NCI-H345 treated with DMSO at 0.1 percent for 48 hours (cell line): ENCODE data around the gene C9orf78.

ENCODE experiments used
- DNase-seq: peaks from one replicate; lab custom pipeline; 2025; ENCODE audit not compliant: unreplicated experiment; lab: John Stamatoyannopoulos, UW

C9orf78 gene

DNA sequence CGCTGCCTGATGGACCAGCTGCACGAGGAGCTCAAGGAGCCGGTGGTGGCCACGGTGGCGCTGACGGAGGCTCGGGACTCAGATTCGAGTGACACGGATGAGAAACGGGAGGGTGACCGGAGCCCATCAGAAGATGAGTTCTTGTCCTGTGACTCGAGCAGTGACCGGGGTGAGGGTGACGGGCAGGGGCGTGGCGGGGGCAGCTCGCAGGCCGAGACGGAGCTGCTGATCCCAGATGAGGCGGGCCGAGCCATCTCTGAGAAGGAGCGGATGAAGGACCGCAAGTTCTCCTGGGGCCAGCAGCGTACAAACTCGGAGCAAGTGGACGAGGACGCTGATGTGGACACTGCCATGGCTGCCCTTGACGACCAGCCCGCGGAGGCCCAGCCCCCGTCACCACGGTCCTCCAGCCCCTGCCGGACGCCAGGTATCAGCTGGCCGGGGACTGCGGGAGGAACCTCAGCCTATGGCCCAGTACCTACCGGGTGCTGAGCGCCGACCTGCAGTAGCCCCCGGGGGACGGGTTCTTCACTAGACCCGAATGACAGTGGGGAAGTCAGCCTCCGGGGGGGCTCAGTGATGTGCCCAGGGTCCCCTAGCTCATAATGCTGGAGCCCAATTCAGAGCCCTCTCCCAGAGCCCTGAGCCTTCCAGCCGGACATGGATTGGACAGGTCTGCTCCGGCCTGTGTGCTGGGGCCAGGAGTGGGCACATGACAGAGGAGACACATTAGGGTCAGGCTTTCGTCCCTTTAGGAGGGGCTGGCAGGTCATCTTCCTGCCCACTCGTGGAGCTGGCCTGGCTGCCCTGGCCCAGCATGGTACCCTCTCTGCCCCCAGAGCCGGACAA is 33.2 kb upstream of the C9orf78 start:
- no peak for DNase-seq

DNA sequence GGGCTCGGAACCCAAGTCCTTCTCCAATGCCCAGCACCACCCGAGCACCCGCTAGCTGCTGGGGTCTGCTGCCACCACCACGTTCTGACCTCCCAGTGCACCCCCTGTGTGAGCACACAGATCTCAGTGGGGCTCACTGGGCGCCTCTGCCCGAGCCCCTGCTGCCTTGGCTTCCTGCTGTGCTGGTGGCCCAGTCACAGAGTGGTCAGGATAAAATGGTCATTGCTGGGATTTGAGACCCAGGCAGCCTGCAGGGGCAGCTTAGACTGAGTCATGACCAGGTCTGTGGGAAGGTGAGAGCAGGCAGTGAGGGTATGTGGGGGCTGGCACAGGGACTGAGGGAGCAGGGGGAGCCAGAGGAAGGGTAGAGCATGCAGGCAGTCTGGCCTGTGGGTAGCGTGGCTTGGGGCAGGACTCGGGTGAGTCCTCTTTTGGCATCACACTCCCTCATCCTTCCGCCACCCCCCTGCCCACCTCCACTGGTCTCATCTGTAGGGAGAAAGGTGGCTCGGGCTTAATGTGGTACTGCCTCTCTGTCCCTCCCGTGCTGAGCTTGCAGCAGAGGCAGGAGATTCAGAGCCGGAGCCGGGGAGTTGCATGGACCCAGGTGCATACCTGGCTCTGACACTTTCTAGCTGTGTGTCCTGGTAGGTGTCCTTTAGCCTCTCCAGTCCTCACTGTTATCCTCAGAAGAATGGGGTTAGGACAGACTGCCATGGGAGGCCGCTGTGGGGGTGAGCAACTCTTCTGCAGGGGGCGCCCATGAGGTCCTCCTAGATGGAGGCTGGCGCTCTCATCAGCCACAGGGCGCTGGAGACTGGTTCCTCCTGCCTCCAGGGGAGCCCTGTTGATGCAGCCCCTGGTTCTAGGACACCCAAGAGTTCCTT is 32.3 kb upstream of the C9orf78 start:
- DNase-seq, result no peak

DNA sequence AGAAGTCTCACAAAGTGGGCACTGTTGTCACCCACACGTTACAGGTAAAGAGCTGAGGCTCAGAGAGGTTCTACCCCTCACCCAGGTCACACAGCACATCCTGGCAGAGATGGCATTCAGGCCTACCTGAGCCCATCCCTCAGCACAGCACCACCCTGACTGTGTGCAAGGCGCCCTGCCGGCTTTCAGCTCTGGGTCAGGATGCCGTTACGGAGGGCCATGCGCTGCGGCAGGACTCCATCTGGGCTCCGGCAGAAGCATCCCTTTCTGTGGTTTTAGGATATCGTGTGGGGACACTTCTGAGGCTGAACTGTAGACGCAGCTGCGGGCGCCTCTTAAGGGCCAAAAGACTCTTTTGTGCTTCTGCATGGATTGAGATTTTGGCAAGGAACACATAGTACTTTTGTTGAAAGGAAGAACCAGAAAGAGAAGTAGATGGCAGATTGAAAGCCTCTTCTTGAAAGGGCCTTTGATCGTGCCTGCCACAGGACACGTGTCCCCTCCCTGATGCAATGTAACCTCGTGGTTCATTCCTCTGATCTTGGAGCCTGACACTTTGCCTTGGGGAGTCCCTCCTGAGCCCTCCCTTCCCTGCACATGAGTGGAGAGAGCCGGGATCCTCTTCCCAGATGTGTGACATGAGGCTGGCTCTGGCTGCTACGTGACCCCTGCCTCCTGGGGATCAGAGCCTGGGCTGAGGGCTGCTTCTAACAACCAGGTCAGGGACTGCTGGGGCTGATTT is 31.5 kb upstream of the C9orf78 start:
- DNase-seq, result no peak

DNA sequence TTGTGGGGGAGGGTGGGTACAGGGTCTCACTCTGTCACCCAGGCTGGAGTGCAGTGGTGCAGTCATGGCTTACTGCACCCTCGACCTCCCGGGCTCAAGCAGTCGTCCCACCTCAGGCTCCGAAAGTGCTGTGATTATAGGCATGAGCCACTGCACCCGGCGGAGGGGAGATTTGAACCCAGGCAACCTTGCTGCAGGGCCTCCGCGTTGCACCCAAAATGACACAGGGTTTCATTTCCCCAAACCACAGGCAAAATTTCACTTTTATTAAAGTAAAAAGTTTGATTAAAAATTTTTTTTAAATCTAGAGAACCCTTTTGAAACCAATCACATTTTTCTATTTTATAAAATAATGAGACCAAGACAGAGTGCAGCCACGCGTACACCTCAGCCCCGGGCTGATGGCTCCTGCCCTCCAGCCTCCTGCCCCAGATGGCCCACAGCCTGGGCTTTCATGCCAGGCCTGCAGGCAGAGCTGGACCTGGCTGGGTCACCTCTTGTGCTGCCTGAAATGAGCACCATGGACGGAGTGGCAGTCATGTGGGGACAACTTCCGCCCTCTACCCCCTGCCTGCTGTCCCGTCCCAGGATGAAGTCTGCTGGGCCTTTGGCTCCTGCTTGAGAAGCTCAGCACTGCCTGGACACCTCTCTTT is 30.7 kb upstream of the C9orf78 start:
- no peak for DNase-seq

DNA sequence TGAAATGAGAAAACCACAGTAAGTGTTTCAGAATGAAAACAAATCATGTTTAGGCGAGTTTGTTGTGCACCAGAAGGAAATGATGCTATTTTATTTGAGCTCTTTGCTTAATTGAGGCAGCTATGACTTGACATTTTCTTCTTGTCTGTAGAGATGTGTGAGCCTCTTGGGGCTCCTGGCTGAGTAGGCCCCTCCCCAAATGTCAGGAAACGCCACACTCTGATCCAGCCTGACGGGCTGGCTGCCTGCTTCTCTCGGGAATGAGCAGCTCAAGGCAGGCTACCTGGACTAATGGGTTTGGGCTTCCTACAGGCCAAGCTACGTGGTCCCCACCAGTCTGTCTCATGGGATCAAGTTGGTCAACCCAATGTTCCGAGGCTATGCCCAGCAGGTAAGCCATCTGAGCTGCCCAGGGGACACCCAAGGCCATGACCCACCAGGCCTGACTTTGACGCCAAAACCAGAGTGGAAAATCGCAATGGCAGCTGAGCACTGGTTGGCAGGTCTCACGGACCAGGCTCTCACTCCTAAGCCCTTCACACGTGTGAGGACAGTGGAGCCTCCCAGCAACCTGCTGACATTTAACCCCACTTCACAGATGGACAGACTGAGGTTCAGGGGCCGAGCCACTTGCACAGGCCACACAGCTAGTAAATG is 30.0 kb upstream of the C9orf78 start:
- DNase-seq, result no peak

DNA sequence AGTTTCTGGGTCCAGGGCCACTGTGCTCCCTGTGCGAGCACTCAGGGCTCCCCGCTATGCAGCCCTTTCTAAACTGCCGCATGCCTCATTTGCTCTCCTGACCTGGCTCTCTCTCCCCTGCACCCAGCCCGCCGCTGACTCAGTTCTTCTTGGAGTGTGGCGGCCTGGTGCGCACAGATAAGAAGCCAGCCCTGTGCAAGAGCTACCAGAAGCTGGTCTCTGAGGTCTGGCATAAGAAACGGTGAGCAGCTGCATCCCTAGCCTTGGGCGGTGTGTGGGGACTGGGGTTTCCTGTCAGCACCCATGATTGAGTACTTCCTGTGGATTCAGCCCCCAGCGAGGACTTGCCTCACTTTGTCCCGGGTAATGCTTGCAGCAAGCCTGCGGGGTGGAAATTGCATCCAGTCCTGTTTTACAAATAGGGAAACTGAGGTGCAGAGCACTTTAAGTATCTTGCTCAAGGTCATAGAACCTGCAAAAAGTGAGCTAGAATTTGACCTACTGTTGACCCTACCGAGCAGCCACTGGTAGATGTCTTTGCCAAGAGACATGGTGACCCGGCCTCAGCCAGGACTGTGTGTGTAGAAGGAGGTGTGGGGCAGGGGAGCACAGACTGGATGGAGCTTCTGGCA is 28.1 kb upstream of the C9orf78 start:
- DNase-seq, result no peak

DNA sequence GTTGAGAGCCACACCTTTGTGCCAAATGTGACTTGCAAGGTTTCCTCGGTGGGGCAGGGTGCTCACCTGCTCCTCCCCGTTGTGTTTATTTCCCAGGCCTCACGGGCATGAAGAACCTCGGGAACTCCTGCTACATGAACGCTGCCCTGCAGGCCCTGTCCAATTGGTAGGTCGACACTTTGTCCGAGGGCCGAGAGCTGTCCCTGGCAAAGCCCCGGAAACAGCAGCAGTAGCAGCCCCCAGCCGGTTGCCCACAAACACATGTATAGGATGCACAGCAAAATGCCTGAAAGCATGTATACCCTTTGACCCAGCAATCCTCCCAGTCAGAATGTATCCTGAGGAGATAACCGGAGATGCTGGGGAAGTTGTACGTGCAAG is 26.4 kb upstream of the C9orf78 start:
- no peak for DNase-seq

DNA sequence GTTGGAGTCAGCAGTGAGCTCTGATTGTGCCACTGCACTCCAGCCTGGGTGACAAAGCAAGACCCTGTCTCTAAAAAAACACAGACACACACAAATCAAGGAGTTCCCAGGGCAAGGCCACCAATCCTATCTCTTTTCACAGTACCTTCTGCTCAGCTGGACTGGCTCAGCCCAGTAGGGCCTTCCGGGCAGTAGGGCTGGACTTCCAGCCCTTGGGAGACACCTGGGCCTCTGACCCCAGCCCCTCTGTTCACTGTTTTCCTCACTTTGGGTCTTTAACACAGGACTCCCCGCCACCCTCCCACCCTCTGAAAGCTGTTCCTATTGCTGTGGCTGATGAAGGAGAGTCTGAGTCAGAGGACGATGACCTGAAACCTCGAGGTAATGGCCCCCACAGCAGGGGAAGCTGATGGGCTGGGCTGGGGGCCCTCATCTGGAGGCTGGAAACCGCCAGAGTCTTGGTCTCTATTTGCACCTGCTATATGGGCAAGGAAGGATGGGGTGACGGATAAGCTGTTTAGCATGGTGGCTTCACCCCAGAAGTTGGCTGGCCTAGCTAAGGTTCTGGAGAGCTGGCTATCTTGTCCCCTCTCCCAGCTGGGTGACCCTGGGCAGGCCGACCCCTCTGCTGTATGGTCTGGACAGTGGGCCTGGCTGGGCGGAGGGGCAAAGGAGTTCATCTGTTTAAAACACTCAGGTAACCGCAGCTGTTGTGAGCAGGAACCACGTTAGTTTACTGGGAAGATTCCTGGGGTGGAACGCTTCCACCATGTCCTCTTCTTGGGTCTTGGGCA is 25.8 kb upstream of the C9orf78 start:
- no peak for DNase-seq

DNA sequence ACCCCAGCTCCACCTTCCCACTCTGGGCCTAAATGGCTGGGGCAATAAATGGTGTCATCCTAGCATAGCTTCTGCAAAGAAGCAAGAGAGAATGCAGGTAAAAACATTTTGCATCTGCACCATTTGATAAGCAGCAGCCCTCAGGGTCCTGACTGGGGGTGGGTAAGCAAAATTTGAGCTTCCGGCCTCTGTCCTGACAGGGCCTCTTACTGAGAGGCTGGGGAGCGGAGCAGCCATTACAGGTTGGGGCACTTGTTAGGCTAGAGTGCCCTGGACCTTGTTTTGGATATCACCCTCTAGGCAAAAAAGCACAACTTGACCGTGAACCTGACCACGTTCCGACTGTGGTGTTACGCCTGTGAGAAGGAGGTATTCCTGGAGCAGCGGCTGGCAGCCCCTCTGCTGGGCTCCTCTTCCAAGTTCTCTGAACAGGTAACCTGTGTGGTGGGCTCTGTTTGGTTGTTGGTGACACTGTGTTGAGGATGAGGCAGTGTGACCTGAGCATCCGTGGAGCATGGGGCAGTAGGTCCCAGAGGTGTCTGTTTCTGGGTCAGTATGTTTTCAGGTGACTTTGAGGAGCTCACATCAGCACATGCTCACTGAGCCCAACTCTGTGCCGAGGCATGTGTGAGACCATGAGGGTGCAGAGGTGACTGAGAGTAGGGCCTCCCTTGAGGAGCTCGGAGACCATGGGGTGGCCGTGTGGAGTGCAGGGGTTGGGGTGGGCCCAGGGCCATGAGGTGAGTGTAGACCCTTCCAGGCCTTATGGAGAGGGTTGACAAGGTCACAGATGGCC is 23.3 kb upstream of the C9orf78 start:
- DNase-seq, result no peak

DNA sequence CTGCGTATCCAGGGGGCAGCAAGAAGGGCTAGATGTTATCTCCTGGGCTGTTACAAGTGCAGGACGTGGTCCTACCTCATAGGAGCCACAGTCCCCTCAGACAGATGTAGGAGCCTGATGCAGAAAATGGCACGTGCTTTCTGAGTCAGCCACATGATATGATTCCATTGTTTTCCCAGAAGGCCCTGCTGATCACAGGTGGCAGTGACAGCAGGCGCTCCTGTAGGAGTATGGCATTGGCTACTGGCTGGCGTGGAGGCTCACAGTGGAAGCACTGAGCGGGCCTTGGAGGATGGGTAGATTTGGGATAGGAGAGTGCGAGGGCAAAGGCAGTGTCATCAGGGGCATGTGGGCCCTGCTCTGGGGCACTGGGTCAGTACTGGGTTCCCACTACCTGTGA is 22.1 kb upstream of the C9orf78 start:
- DNase-seq, result no peak

DNA sequence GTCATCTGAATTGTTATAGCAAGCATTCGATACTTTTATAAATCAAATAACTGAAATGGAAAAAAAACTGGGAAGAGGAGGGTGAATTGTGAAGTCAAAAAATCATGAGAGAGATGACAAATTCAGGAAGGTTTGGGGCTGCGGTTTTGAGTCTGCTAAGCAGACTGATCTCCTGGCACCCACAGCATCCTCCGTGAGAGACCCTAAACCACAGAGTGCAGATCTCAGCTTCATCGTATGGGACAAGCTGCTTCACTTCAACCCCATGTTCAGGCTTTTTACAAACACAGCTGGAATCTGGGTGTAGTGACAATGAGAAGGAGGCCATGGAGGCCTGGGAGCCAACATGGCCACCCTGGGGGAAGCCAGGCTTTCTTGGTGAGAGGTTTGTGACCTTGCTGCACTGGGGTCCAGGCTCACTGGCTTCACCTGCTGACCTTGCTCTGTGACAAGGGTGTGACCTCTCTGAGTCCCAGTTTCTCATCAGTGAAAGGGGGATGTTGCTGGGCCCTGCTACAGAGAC is 19.6 kb upstream of the C9orf78 start:
- no peak for DNase-seq

DNA sequence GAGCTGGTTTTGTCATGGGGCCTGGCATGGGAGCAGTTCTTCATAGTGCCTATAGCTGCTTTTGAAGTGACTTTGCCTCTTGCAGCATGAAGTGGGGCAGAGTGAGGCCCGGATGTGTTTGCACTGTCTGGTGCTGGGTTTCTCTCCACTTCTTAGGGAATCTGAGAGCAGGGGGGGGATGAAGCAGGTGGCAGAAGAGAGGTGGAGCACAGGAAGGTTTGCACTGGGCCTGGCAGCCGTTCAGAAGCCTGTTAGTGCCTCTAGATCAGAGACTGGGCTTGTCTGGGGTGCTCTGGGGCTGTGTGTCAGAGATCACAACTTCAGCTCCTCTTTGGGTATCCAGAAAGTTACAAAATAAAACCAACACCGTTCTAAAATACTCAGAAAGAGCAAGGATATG is 18.5 kb upstream of the C9orf78 start:
- no peak for DNase-seq

DNA sequence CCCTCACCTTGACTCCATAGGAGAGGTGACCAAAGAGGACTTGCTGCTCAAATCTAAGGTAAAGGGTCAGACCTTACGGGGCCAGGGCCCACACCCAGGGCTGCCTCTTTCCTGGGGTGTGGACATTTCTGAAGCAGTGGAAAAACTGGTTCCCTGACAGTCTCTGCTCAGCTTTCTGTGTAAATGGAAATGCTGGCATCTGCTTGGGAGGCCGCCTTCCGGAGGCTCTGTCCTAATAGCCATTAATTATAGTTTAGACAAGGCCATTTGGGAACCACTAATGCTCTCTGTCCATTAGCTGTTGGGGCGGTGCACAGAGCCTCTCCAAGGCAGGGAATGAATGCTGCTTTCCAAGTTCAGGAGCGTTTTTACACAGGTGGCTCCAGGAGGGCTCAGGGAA is 17.5 kb upstream of the C9orf78 start:
- no peak for DNase-seq

DNA sequence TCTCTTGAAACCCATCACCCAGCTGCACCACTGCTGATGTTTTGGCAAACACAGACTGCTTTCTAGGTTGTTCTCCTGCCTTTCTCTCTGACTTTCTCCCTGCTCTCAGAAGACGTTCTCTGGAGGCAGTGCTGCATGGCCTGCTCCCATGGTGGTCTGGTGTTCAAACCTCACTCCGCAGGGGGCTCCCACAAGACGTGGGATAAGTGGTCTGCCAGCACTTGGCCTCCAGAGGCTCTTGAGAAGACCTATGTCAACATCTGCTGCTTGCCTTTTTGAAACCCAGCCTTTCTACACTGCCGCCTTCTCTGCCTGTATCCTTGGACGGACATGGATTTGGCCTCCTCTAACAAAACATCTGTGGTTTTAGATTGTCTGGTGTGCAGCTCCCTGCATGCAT is 16.7 kb upstream of the C9orf78 start:
- DNase-seq, result no peak

DNA sequence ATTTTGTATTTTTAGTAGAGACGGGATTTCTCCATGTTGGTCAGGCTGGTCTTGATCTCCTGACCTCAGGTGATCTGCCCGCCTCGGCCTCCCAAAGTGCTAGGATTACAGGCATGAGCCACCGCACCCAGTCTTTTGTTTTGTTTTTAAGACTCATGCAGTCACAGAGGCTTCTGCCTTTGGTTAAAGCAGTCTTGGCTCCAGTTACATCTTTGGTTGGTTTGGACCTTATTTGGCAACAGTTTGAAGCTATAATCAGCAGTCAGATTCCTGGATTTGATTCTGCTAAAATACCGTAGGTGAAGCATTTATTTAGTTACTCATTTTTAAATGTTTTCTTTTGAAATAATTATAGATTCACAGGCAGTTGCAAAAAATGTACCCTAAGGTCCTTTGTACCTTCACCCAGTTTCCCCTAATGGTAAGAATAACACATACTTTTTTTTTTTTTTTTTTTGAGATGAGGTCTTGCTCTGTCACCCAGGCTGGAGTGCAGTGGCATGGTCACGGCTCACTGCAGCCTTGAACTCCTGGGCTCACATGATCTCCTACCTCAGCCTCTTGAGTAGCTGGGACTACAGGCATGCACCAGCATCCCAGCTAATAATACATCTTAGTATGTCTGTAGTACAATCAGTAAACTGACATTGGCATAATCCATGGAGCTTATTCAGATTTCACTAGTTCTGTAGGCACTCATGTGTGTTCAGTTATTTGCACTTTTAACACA is 15.9 kb upstream of the C9orf78 start:
- no peak for DNase-seq

DNA sequence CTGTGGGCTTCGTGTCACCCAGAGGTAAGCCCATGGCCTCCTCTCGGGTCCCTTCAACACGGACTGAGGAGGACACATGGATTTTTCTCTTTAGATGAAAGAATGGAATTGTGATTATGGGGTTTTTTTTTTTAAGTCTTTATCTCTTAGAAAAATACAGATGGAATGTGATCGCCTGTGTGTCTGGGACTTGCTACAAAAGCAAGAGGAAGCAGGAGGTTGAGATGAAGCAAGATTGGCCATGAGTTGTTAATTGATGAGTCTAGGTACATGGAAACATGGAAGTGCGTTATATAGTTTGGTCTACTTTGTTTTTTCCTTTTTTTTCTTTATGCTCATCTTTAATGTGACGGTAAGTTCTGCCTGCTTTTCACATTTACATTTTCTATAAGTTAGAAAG is 14.8 kb upstream of the C9orf78 start:
- DNase-seq, result no peak

DNA sequence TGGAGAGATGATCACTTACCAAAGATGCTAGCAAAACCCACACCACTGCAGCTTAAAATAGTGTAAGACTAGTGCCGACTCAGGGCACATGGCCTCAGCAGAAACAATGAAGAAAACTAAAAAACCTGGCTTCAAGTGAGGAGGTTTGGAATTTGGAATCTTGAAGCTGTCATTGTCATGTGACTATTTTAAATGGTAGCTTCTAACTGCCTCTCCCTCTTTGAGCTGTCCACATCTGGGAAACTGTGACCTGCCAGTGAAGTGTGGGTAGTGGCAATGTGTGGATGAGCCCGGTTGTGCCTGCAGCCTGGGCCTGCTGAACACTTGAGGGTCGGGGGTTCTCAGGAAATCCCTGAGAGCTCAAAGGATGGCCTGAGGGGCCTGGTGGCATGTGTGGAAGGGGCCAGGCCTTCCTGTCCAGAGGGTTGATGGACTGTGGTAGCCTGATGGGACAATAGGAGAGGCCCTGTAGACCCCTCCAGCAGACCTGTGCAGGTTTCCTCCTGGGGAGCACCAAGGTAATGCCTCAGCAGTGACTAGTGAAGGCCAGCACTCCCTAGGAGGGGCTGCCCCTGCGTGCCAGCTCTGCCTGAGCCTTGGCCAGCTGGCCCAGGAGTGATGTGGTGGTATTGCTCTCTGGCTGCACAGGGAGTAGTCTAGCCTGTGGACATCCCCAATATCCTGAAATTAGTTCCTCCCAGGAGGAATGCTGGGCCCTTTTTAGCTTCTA is 13.8 kb upstream of the C9orf78 start:
- DNase-seq, result no peak
